ENCODE measurements around the gene CCK.

- TF ChIP-seq CTCF (IDR thresholded peaks at IDR 0.05; ENCODE audit: low read length) (no peak), EZH2 (optimal IDR thresholded peaks at IDR 0.05; ENCODE audit: low read depth, low read length) (no peak)
These were observed 5.8 kb upstream of the CCK start for GRCh38 chr3:42271786-42272185.
